ENCODE results near the gene TSFM. TPM values are rescaled to one million over a fixed set of nuclear protein-coding genes. Genes with fewer than 3 reads are reported as not detected.

TSFM gene
- total RNA-seq, 1 experiment from 2014 or later = 40.3 TPM

DNA sequence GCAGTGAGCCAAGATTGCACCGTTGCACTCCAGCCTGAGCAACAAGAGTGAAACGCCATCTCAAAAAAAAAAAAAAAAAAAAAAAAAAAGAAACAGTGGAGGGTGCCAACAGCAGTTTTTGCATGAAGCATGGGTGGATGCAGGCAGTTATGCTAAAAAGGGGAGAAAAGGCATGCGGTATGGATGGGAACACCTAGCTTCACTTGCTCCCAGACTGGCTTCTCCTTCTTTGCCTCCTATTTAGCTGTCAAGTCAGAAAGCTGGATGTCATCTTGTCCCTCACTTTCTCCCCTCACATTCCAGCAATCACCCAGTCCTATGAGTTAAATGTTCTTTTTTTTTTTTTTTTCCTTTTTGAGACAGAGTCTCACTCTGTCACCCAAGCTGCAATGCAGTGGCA, 7.5 kb upstream of the TSFM start:
- no TSS peak for BruUV-seq (replicated peaks)
- no peak overlapping the region for H3K4me3 ChIP-seq (ENCODE audit: low read depth in 2 of 2, low read length in 2 of 2)
- POLR2A ChIA-PET = interaction anchor here (0.6 kb wide), 1 partner anchor 31 kb away, joined by 3 read pairs; no protein-coding TSS in a partner anchor
- TF ChIP-seq, protein P1, sequence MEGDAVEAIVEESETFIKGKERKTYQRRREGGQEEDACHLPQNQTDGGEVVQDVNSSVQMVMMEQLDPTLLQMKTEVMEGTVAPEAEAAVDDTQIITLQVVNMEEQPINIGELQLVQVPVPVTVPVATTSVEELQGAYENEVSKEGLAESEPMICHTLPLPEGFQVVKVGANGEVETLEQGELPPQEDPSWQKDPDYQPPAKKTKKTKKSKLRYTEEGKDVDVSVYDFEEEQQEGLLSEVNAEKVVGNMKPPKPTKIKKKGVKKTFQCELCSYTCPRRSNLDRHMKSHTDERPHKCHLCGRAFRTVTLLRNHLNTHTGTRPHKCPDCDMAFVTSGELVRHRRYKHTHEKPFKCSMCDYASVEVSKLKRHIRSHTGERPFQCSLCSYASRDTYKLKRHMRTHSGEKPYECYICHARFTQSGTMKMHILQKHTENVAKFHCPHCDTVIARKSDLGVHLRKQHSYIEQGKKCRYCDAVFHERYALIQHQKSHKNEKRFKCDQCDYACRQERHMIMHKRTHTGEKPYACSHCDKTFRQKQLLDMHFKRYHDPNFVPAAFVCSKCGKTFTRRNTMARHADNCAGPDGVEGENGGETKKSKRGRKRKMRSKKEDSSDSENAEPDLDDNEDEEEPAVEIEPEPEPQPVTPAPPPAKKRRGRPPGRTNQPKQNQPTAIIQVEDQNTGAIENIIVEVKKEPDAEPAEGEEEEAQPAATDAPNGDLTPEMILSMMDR (IDR thresholded peaks at IDR 0.05) = no peak
- TF ChIP-seq POLR2AphosphoS5 (IDR thresholded peaks at IDR 0.05; ENCODE audit: low read depth, low read length) = no peak
- no peak for TF ChIP-seq TCF7L2 (IDR thresholded peaks at IDR 0.05; ENCODE audit: low read depth, low read length)
- no peak for TF ChIP-seq SIN3A (IDR thresholded peaks at IDR 0.05; ENCODE audit: borderline replicate concordance, insufficient read depth, low read depth, low read length)
- TF ChIP-seq, protein P2, sequence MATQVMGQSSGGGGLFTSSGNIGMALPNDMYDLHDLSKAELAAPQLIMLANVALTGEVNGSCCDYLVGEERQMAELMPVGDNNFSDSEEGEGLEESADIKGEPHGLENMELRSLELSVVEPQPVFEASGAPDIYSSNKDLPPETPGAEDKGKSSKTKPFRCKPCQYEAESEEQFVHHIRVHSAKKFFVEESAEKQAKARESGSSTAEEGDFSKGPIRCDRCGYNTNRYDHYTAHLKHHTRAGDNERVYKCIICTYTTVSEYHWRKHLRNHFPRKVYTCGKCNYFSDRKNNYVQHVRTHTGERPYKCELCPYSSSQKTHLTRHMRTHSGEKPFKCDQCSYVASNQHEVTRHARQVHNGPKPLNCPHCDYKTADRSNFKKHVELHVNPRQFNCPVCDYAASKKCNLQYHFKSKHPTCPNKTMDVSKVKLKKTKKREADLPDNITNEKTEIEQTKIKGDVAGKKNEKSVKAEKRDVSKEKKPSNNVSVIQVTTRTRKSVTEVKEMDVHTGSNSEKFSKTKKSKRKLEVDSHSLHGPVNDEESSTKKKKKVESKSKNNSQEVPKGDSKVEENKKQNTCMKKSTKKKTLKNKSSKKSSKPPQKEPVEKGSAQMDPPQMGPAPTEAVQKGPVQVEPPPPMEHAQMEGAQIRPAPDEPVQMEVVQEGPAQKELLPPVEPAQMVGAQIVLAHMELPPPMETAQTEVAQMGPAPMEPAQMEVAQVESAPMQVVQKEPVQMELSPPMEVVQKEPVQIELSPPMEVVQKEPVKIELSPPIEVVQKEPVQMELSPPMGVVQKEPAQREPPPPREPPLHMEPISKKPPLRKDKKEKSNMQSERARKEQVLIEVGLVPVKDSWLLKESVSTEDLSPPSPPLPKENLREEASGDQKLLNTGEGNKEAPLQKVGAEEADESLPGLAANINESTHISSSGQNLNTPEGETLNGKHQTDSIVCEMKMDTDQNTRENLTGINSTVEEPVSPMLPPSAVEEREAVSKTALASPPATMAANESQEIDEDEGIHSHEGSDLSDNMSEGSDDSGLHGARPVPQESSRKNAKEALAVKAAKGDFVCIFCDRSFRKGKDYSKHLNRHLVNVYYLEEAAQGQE (IDR thresholded peaks at IDR 0.05; ENCODE audit: insufficient read depth in 1 of 2, low read depth in 2 of 2, low read length in 1 of 2) = no peak
- H3K27ac ChIP-seq (ENCODE audit: low read length) = no peak overlapping the region
- peaks cover 2% of the 10 kb centered on the region; the same call in 1 of the 2 replicates for H3K36me3 ChIP-seq (ENCODE audit: control insufficient read depth, insufficient read depth, low read length)
- intact Hi-C loops (cut with micrococcal nuclease; ENCODE audit: unreplicated experiment) (no loop called here), in situ Hi-C loops (cut with HindIII; ENCODE audit: low pct_unique_long_range_greater_than_20kb, low sequenced_read_pairs) (no loop called here)
- no peaks in the 10 kb centered on the region for H3K27me3 ChIP-seq (ENCODE audit: control insufficient read depth, insufficient read depth, low read length)
- no peak for ATAC-seq
- H3K9me3 ChIP-seq (ENCODE audit: control insufficient read depth, insufficient read depth, low read depth, low read length) = no peaks in the 10 kb centered on the region
- DNase-seq (ENCODE audit: low read depth, low spot score) = no peak
- CTCF ChIA-PET = interaction anchor here (0.6 to 0.7 kb wide), 4 partner anchors 30 to 670 kb away, joined by 3 to 9 read pairs (median 3); partner anchors contain the start of gene TSPAN31
- H3K4me1 ChIP-seq (ENCODE audit: control insufficient read depth, insufficient read depth, low read length) = peaks cover 4% of the 10 kb centered on the region; the same call in 1 of the 2 replicates

- intact Hi-C loops (cut with micrococcal nuclease; ENCODE audit: unreplicated experiment) (no loop called here), in situ Hi-C loops (cut with HindIII; ENCODE audit: low pct_unique_long_range_greater_than_20kb, low sequenced_read_pairs) (no loop called here)
- no peak for TF ChIP-seq POLR2AphosphoS5 (IDR thresholded peaks at IDR 0.05; ENCODE audit: low read depth, low read length)
- TF ChIP-seq TCF7L2 (IDR thresholded peaks at IDR 0.05; ENCODE audit: low read depth, low read length) = no peak
- TF ChIP-seq, protein P1 (IDR thresholded peaks at IDR 0.05) = no peak; the same call in 1 of the 2 replicates
- TF ChIP-seq, protein P2 (IDR thresholded peaks at IDR 0.05; ENCODE audit: insufficient read depth in 1 of 2, low read depth in 2 of 2, low read length in 1 of 2) = no peak
- no peak for TF ChIP-seq SIN3A (IDR thresholded peaks at IDR 0.05; ENCODE audit: borderline replicate concordance, insufficient read depth, low read depth, low read length)
- H3K9me3 ChIP-seq (ENCODE audit: control insufficient read depth, insufficient read depth, low read depth, low read length) = no peaks in the 10 kb centered on the region
- ChIA-PET POLR2A (no interaction called here), CTCF (interaction anchor here (0.6 to 0.7 kb wide), 2 partner anchors 31 to 165 kb away, joined by 3 to 9 read pairs; partner anchors contain the start of gene TSPAN31)
- DNase-seq (ENCODE audit: low read depth, low spot score) = no peak
- BruUV-seq (replicated peaks) = no TSS peak
- no peak for ATAC-seq
- H3K4me3 ChIP-seq (ENCODE audit: low read depth in 2 of 2, low read length in 2 of 2) = no peak overlapping the region
- H3K36me3 ChIP-seq (ENCODE audit: control insufficient read depth, insufficient read depth, low read length) = peaks cover 2% of the 10 kb centered on the region; the same call in 1 of the 2 replicates
- H3K27me3 ChIP-seq (ENCODE audit: control insufficient read depth, insufficient read depth, low read length) = no peaks in the 10 kb centered on the region
- H3K4me1 ChIP-seq (ENCODE audit: control insufficient read depth, insufficient read depth, low read length) = peaks cover 4% of the 10 kb centered on the region; the same call in 1 of the 2 replicates
- H3K27ac ChIP-seq (ENCODE audit: low read length) = no peak overlapping the region
These were observed 6.9 kb upstream of the TSFM start for GRCh38 chr12:57775563-57776246.

Measured in Panc1 (cell line).